Fibroblast of skin of abdomen (primary cell): ENCODE results near the gene SLC22A6.
"Not testable (repeated sequence)": the region's sequence is repeated elsewhere in the genome, so short reads cannot be mapped to it uniquely, and the experiment has no call there.

ENCODE experiments used
- DNase-seq: peaks from one replicate; pipeline ENCODE4 v3.0.0-alpha.2; 2013

SLC22A6 gene

GRCh38 chr11:62983536-62984199, 1.1 kb downstream of the SLC22A6 start:
- no peak for DNase-seq

GRCh38 chr11:62981743-62982142, 3.0 kb downstream of the SLC22A6 start:
- no peak for DNase-seq

- DNase-seq, result no peak
Measured at GRCh38 chr11:62980133-62980760, 4.5 kb downstream of the SLC22A6 start.

GRCh38 chr11:62976109-62976508, 8.7 kb downstream of the SLC22A6 start:
- no peak for DNase-seq

DNA sequence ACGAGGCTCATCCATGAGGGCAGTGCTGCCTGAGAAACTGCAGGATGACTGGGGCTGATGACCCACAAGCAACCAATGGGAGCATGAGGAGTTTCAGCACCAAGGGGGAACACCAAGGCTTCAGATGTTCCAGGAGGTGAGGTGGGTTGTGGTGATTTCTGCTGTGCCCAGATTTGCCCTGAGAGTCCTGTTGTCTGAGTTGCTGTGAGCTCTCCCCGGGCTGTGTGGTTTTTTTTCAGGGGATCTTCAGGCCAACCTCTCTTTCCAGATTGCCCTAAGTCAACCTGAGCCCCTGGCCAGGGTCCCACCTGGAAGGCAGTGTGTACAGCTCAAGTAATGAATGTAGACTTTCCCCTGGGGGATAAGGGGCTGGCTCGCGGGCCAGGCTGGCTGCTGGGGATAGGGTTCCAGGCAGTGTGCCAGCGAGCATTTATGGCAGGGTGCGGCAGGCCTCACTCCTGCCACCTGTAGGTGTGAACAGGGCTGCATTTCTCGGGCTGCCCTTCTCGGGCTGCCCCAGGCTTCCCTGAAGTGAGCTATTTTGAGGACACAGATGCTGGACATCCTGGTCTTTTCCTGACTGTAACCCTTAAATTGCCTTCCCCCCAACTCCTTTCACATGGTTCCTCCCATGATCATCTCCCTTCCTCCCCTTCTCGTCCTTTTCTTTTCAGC, 9.8 kb downstream of the SLC22A6 start:
- no peak for DNase-seq

- no peak for DNase-seq
Measured at GRCh38 chr11:62965574-62965973, 19.2 kb downstream of the SLC22A6 start.

GRCh38 chr11:62962391-62962790, 22.4 kb downstream of the SLC22A6 start:
- no peak for DNase-seq

DNA sequence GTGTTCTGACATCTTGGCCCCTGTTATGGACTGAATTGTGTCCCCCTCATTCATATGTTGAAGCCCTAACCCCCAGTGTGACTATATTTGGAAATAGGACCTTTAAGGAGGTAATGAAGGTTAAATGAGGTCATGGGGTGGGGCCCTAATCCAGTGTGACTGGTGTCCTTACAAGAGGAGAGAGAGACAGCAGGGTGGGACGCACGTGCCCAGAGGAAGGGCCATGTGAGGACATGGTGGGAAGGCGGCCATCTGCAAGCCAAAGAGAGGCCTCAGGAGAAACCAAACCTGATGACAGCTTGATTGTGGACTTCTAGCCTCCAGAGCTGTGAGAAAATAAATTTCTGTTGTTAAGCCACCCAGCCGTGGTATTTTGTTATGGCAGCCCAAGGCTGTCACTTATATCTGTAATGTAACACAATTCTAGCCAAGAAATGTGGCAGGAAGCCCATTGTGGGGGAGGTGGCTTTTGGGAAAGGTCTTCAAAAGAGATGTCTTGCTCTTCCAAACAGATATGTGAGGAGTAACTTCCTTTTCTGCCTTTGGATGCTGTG, 23.7 kb downstream of the SLC22A6 start:
- DNase-seq, result no peak

DNA sequence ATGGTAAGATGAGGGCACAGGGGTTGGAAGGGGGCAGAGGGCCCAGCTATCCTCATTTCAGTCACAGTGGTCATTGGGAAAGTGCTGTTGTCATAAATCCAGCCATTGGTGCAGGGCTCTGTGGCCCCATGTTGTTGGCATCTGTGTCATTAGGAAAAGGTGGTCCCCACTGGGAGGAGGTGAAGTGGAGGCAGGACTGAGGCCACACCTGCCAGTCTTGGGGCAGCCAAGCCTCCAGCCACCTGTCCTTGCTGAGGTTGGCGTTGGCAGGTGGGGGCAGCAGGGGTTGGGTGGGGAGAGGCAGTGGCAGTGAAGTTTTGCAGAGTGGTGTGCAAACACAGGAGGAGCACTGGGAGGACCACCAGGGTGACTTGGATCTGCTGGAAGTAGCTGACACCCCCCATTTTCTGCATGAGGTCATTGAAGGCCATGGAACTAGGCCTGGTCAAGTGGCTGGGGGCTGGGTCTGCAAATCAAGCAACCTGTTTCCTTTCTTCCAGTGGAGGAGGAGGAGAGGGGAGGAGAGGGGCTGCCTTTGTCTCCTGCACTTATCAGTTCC, 25.3 kb downstream of the SLC22A6 start:
- no peak for DNase-seq

DNA sequence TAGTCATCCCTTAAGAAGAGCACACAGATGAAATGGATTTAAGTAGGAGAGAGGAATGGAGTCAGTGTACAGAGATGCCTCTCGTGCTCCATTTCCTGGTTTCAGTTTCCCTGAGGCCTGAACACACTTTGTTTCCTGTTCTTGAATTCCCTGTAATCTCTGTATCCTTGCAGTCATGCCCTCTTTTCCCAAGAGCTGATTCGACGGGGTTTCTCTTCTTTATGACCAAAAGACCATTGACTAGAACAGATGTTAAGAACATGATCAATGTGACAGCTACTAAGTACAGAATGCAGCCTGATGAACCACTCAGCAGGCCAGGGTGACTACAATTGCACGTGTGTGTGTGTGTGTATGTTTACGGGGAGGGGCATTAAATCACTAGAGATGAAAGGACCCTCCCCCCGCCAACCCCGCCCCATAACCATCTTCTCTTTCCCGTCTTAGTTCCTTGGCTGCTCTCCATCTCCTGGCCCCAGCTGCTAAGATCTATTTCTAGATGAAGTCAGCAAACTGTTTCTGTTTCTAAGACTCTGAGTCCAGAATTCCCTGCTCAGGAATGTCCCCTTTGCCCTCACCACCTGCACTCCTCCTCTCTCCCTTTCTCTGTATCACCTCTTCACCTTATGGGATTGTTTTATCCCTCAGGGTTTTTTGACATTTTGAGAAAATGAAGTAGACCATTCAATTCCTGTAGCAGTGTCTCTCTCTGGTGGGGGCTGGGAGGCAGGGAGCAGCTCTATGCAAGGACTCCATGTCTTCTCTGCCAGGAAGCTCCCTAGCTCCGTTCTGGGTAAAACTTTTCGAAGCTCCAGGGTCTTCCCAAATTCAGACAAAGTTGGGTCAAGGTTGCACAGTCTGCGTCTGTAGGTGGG, 26.0 kb downstream of the SLC22A6 start:
- peak; percentile 43 for DNase-seq

- DNase-seq, result no peak
Measured at GRCh38 chr11:62957147-62957546, 27.6 kb downstream of the SLC22A6 start.

- no peak for DNase-seq
Measured at GRCh38 chr11:62954478-62954877, 30.3 kb downstream of the SLC22A6 start.

- no peak for DNase-seq
Measured at GRCh38 chr11:62953811-62954210, 31.0 kb downstream of the SLC22A6 start.

GRCh38 chr11:62948765-62949320, 35.9 kb downstream of the SLC22A6 start:
- DNase-seq, result no peak

GRCh38 chr11:62945538-62945937, 39.2 kb downstream of the SLC22A6 start:
- not testable (repeated sequence) for DNase-seq

GRCh38 chr11:62937528-62937927, 47.2 kb downstream of the SLC22A6 start:
- not testable (repeated sequence) for DNase-seq

- no peak for DNase-seq
Measured at GRCh38 chr11:62934496-62934785, 50.3 kb downstream of the SLC22A6 start.

GRCh38 chr11:62933750-62934495, 50.8 kb downstream of the SLC22A6 start:
- no peak for DNase-seq

DNA sequence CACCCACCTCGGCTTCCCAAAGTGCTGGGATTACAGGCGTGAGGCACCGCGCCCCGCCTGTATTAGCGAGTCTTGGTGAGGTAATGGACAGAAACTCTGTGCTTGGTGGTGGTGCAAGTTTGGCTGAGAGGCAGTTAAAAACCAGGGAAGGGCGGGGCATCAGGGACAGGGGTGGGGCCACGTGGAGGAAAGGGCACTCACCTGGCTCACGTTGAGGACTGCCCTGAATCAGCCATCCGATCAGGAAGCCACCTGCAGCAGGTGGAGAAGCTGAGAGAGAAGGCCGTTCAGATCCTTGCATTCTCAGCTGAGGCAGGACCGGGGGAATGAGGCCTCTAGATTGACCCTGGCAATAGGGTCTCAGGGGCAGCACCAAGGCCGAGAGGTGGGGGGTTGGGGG, 51.5 kb downstream of the SLC22A6 start:
- DNase-seq, result no peak

GRCh38 chr11:62931499-62932278, 53.1 kb downstream of the SLC22A6 start:
- no peak for DNase-seq

- no peak for DNase-seq
Measured at GRCh38 chr11:62930666-62931065, 54.1 kb downstream of the SLC22A6 start.
